ENCODE results near the gene TMEM225. TPM values are rescaled to one million over a fixed set of nuclear protein-coding genes. Genes with fewer than 3 reads are reported as not detected.

Gene TMEM225
- total RNA-seq, 2 experiments from 2014 or later, result not detected

GRCh38 chr11:123901867-123902266 lies 16.4 kb upstream of the TMEM225 start, which contains the start of gene OR8D4:
TSS of gene OR8D4 (plus strand) at chr11:123902167. CDS start at chr11:123906432, 4,265 bp downstream.
- Mint-ChIP-seq H3K9me3 (no peaks in the 10 kb centered on the region), H3K36me3 (ENCODE audit: low read depth) (no peaks in the 10 kb centered on the region), H3K4me3 (no peak within 1 kb of the TSS), H3K27ac (no peak within 1 kb of the TSS), H3K4me1 (ENCODE audit: low read depth) (no peaks in the 10 kb centered on the region), H3K27me3 (peaks cover 5% of the 10 kb centered on the region)
- Histone ChIP-seq H3K4me1 (ENCODE audit: insufficient read depth, low read length) (no peaks in the 10 kb centered on the region), H3K27me3 (ENCODE audit: control insufficient read depth in 1 of 2, insufficient read depth in 2 of 2, low read length in 2 of 2) (no peaks in the 10 kb centered on the region), H3K27ac (ENCODE audit: low read depth in 1 of 2, low read length in 2 of 2) (no peak within 1 kb of the TSS), H3K36me3 (ENCODE audit: insufficient read depth, low read length) (no peaks in the 10 kb centered on the region), H3K9me3 (ENCODE audit: control insufficient read depth in 1 of 2, insufficient read depth in 1 of 2, low read length in 2 of 2) (no peaks in the 10 kb centered on the region), H3K4me3 (ENCODE audit: low read length) (no peak within 1 kb of the TSS)
- CTCF ChIA-PET, result no interaction called here
- intact Hi-C loops (cut with DNase I, micrococcal nuclease), result no loop called here
- no peak for DNase-seq
- POLR2A ChIA-PET, result no interaction called here
- no peak for TF ChIP-seq CTCF (IDR thresholded peaks at IDR 0.05)
- no peak for ATAC-seq (ENCODE audit: poor library complexity)

GRCh38 chr11:123899792-123900191 lies 14.3 kb upstream of the TMEM225 start:
- Histone ChIP-seq H3K9me3 (ENCODE audit: control insufficient read depth in 1 of 2, insufficient read depth in 1 of 2, low read length in 2 of 2) (no peaks in the 10 kb centered on the region), H3K27me3 (ENCODE audit: control insufficient read depth in 1 of 2, insufficient read depth in 2 of 2, low read length in 2 of 2) (no peaks in the 10 kb centered on the region), H3K36me3 (ENCODE audit: insufficient read depth, low read length) (no peaks in the 10 kb centered on the region), H3K4me1 (ENCODE audit: insufficient read depth, low read length) (no peaks in the 10 kb centered on the region), H3K4me3 (ENCODE audit: low read length) (no peak overlapping the region), H3K27ac (ENCODE audit: low read depth in 1 of 2, low read length in 2 of 2) (no peak overlapping the region)
- no peak for DNase-seq
- H3K27ac Mint-ChIP-seq, result no peak overlapping the region
- ChIA-PET CTCF (no interaction called here), POLR2A (no interaction called here)
- H3K27me3 Mint-ChIP-seq, result peaks cover 11% of the 10 kb centered on the region
- no peaks in the 10 kb centered on the region for H3K4me1 Mint-ChIP-seq (ENCODE audit: low read depth)
- TF ChIP-seq CTCF (IDR thresholded peaks at IDR 0.05), result no peak
- intact Hi-C loops (cut with DNase I, micrococcal nuclease), result no loop called here
- no peak for ATAC-seq (ENCODE audit: poor library complexity)
- H3K36me3 Mint-ChIP-seq (ENCODE audit: low read depth), result no peaks in the 10 kb centered on the region
- H3K4me3 Mint-ChIP-seq, result no peak overlapping the region
- no peaks in the 10 kb centered on the region for H3K9me3 Mint-ChIP-seq

- ATAC-seq (ENCODE audit: poor library complexity) (no peak), DNase-seq (no peak)
- no peaks in the 10 kb centered on the region for H3K4me1 ChIP-seq (ENCODE audit: insufficient read depth, low read length)
- Mint-ChIP-seq H3K9me3 (no peaks in the 10 kb centered on the region), H3K4me3 (no peak overlapping the region), H3K27me3 (peaks cover 13% of the 10 kb centered on the region), H3K4me1 (ENCODE audit: low read depth) (no peaks in the 10 kb centered on the region), H3K36me3 (ENCODE audit: low read depth) (no peaks in the 10 kb centered on the region), H3K27ac (no peak overlapping the region)
- H3K27me3 ChIP-seq (ENCODE audit: control insufficient read depth in 1 of 2, insufficient read depth in 2 of 2, low read length in 2 of 2), result no peaks in the 10 kb centered on the region
- CTCF ChIA-PET, result no interaction called here
- no peaks in the 10 kb centered on the region for H3K36me3 ChIP-seq (ENCODE audit: insufficient read depth, low read length)
- POLR2A ChIA-PET, result no interaction called here
- H3K4me3 ChIP-seq (ENCODE audit: low read length), result no peak overlapping the region
- intact Hi-C loops (cut with DNase I, micrococcal nuclease), result no loop called here
- no peak overlapping the region for H3K27ac ChIP-seq (ENCODE audit: low read depth in 1 of 2, low read length in 2 of 2)
- no peak for TF ChIP-seq CTCF (IDR thresholded peaks at IDR 0.05)
- no peaks in the 10 kb centered on the region for H3K9me3 ChIP-seq (ENCODE audit: control insufficient read depth in 1 of 2, insufficient read depth in 1 of 2, low read length in 2 of 2)
These were observed 6.6 kb upstream of the TMEM225 start for GRCh38 chr11:123892031-123892430.
